ENCODE measurements around the gene LRRC74B.
A peak's percentile ranks its signal among the peaks of the same experiment; 100 is the strongest.
"Not testable (repeated sequence)": the region's sequence is repeated elsewhere in the genome, so short reads cannot be mapped to it uniquely, and the experiment has no call there.

The LRRC74B gene

DNA sequence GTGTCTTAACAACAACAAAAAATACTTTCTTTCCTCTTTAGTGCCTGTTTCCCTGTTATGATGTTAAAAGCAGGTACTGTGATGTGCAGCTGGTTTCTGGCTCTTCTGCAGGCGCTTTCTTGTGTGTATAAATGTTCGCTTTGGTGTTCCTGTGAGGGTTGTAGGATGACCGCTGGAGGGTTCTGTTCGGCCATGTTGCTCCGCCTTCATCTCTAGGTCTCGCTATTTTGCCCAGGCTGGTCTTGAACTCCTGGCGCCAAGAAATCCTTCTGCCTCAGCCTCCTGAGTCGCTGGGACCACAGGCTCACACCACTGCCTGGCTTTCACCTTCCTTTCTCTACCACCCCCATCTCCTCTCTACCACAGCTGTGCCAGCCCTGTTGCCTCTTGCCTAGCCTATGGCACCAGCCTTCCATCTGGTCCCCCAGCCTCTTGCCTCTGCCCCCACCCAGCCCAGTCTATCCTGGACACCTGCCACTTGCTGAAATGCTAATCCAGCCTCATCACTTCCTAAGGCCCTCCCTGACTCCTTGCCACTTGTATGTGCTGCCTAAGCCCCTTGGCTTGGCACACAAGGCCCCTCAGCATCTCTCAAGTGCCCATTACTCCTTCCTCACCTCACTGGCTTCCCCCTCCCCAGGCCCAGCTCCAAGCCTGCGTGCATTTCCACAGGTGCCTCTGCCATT lies 5.5 kb downstream of the LRRC74B start:
- no peaks in the 10 kb centered on the region for H3K36me3 Mint-ChIP-seq
- peaks cover 9% of the 10 kb centered on the region for H3K4me1 Mint-ChIP-seq
- H3K27ac Mint-ChIP-seq, result no peak overlapping the region
- H3K4me3 Mint-ChIP-seq, result no peak overlapping the region
- no peaks in the 10 kb centered on the region for H3K9me3 Mint-ChIP-seq
- DNase-seq (ENCODE audit: low spot score in 2 of 2), result no peak
- peaks cover 21% of the 10 kb centered on the region for H3K27me3 Mint-ChIP-seq
- no peak for ATAC-seq (ENCODE audit: low read depth)

DNA sequence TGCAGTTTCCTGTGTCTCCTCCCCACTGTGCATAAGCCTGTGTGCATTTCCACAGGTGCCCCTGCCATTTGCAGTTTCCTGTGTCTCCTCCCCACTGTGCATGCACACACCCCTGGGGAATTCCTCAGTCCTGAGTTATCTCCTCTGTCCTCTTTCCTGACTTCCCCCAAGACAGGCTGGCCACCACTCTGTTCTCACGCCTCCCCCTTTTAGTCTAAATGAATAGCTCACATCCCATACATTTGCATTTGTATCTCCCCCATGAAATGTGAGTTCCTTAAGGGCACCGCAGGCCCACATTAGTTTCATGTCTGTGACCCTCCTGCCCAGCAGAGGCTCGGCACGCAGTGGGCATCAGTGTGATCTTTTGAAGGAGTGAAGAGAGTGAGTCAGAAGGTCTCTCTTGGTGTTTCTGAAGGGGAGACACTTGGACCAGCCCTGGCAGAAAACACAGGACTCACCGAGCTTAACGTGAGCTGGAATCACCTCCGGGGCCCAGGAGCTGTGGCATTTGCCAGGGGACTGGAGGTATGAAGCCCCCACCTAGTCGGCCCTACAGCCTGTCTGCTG lies 6.2 kb downstream of the LRRC74B start:
- Mint-ChIP-seq H3K9me3 (no peaks in the 10 kb centered on the region), H3K36me3 (no peaks in the 10 kb centered on the region), H3K4me3 (no peak overlapping the region), H3K4me1 (peaks cover 14% of the 10 kb centered on the region), H3K27me3 (peaks cover 27% of the 10 kb centered on the region), H3K27ac (no peak overlapping the region)
- DNase-seq (ENCODE audit: low spot score in 2 of 2), result no peak
- no peak for ATAC-seq (ENCODE audit: low read depth)

DNA sequence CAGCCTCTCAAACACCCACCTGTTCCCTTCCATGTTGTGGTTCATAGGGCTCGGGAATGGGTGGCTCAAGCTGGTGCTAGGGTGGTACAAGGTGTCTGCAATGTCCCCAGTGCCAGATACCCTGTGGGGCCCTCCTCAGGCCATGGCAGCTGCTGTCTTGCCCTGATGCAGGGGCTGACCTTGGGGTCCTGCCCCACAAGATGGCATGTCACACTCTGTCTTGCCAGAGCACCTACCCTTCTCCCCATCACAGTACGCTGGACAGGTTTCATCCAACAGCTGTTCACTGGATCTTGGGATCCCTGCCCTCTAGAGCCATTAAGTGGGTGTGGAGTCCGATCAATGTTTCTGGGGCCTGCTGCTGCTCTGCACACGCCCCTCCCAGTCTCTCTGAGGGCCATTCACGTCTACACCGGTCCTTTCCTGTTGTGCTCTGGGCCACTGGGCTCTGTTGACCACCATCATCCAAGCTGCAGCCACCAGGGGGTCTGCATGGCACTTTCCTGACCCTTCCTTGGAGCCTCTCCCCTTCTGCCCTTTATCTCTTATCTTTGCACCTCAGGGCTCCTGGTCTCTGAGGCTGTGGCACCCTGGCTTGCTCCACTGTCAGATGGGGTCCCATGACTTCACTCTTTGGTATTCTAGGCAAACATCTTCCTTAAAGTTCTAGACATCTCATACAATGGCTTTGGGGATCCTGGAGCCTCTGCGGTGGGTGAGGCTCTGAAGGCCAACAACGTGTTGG lies 7.1 kb downstream of the LRRC74B start:
- no peak for DNase-seq (ENCODE audit: low spot score in 2 of 2)
- ATAC-seq (ENCODE audit: low read depth), result no peak
- Mint-ChIP-seq H3K4me1 (peaks cover 14% of the 10 kb centered on the region), H3K9me3 (no peaks in the 10 kb centered on the region), H3K36me3 (no peaks in the 10 kb centered on the region), H3K4me3 (no peak overlapping the region), H3K27me3 (peaks cover 27% of the 10 kb centered on the region), H3K27ac (no peak overlapping the region)

DNA sequence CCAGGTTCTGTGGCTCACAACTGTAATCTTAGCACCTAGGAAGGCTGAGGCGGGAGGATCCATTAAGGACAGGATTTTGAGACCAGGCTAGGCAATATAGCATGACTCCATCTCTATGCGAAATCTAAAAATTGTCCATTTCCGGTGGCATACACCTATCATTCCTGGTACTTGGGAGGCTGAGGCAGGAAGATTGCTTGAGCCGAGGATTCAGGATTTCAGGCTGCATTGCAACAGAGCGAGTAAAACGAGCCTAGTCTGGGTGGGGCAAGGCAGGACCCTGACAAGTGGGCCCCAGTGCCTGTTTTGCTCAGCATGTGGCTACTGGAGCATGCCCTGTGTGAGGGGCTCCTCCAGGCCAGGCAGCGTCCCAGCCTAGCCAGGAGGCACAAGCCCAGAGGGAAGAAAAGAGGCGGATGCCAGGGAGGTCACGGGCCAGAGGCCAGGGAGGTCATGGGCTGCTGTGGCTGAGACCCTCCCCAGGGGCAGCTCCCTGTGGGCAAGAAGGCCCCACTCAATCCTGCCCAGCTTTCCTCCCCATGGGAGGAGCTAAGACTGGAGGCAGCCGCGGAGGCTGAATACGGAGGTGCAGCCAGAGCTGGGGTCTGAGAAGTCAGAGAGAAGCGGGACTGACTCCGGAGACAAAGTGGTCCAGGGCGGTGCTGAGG lies 8.4 kb downstream of the LRRC74B start:
- H3K4me1 Mint-ChIP-seq, result peaks cover 14% of the 10 kb centered on the region
- no peak overlapping the region for H3K27ac Mint-ChIP-seq
- DNase-seq (ENCODE audit: low spot score in 2 of 2) (no peak), ATAC-seq (ENCODE audit: low read depth) (no peak)
- H3K4me3 Mint-ChIP-seq, result peak overlapping the region; percentile 37
- H3K36me3 Mint-ChIP-seq, result no peaks in the 10 kb centered on the region
- H3K27me3 Mint-ChIP-seq, result peaks cover 27% of the 10 kb centered on the region
- no peaks in the 10 kb centered on the region for H3K9me3 Mint-ChIP-seq

GRCh38 chr22:21054714-21055563 lies 9.2 kb downstream of the LRRC74B start:
- H3K27ac Mint-ChIP-seq, result no peak overlapping the region
- peak overlapping the region; percentile 37 for H3K4me3 Mint-ChIP-seq
- no peaks in the 10 kb centered on the region for H3K36me3 Mint-ChIP-seq
- no peaks in the 10 kb centered on the region for H3K9me3 Mint-ChIP-seq
- H3K4me1 Mint-ChIP-seq, result peaks cover 14% of the 10 kb centered on the region
- DNase-seq (ENCODE audit: low spot score in 2 of 2), result no peak
- ATAC-seq (ENCODE audit: low read depth), result no peak
- peaks cover 27% of the 10 kb centered on the region for H3K27me3 Mint-ChIP-seq

DNA sequence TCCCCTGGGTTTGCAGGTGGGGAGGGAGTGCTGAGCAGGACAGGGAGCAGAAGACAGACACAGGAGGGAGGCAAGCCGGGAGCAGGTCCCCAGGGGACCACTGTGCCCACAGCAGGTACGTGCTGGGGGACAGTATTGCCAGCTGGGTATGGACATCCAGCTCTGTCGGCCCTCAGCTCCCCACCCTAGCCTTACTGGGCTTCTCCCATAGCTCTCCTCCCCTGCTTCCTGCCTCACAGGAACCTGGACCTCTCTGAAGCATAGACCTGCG lies 9.8 kb downstream of the LRRC74B start:
- DNase-seq (ENCODE audit: low spot score in 2 of 2) (no peak), ATAC-seq (ENCODE audit: low read depth) (no peak)
- Mint-ChIP-seq H3K9me3 (no peaks in the 10 kb centered on the region), H3K4me1 (peaks cover 14% of the 10 kb centered on the region), H3K4me3 (no peak overlapping the region), H3K36me3 (no peaks in the 10 kb centered on the region), H3K27ac (no peak overlapping the region), H3K27me3 (peaks cover 27% of the 10 kb centered on the region)

GRCh38 chr22:21055880-21056319 lies 10.2 kb downstream of the LRRC74B start:
- DNase-seq (ENCODE audit: low spot score in 2 of 2) (no peak), ATAC-seq (ENCODE audit: low read depth) (peak; percentile 43)
- no peaks in the 10 kb centered on the region for H3K9me3 Mint-ChIP-seq
- peak overlapping the region; percentile 32 for H3K4me3 Mint-ChIP-seq
- H3K36me3 Mint-ChIP-seq, result no peaks in the 10 kb centered on the region
- peaks cover 14% of the 10 kb centered on the region for H3K4me1 Mint-ChIP-seq
- H3K27me3 Mint-ChIP-seq, result peaks cover 27% of the 10 kb centered on the region
- H3K27ac Mint-ChIP-seq, result no peak overlapping the region

DNA sequence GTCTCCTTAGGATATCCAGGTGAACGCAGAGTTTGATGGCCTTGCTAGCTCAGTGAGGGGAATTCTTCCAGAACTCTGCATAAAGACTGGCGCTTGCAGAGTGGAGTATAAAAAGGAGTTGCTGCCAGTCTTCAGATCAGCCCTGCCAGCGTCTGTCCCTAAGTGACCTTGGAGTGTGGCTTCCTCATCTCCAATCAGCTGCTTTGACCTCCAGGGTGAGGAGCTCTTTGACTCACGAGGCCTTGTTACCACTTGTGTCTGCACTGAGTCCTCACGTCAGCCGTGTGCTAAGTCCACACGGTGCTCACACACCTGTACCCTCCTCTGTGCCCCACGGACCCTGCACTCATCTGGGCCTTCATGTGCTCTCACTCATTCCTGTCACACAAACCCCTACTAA lies 14.6 kb downstream of the LRRC74B start:
- H3K36me3 Mint-ChIP-seq, result not testable (repeated sequence)

GRCh38 chr22:21061660-21062321 lies 16.0 kb downstream of the LRRC74B start:
- not testable (repeated sequence) for H3K27me3 Mint-ChIP-seq; H3K4me3 Mint-ChIP-seq; H3K4me1 Mint-ChIP-seq; H3K36me3 Mint-ChIP-seq; H3K9me3 Mint-ChIP-seq; DNase-seq (ENCODE audit: low spot score in 2 of 2); H3K27ac Mint-ChIP-seq; ATAC-seq (ENCODE audit: low read depth)

More for the DNA sequence above, 14.6 kb downstream of the LRRC74B start:
- ATAC-seq (ENCODE audit: low read depth); H3K4me3 Mint-ChIP-seq; DNase-seq (ENCODE audit: low spot score in 2 of 2); H3K27ac Mint-ChIP-seq; H3K9me3 Mint-ChIP-seq: not testable (repeated sequence)
- Mint-ChIP-seq H3K4me1 (peaks cover 14% of the 10 kb centered on the region), H3K27me3 (peaks cover 17% of the 10 kb centered on the region)

- H3K9me3 Mint-ChIP-seq; H3K4me3 Mint-ChIP-seq; H3K4me1 Mint-ChIP-seq; H3K27ac Mint-ChIP-seq; H3K36me3 Mint-ChIP-seq; DNase-seq (ENCODE audit: low spot score in 2 of 2); H3K27me3 Mint-ChIP-seq; ATAC-seq (ENCODE audit: low read depth): not testable (repeated sequence)
Measured at GRCh38 chr22:21064425-21064824, 18.7 kb downstream of the LRRC74B start.

- Mint-ChIP-seq H3K27ac (no peak overlapping the region), H3K36me3 (no peaks in the 10 kb centered on the region), H3K4me1 (peaks cover 5% of the 10 kb centered on the region), H3K9me3 (no peaks in the 10 kb centered on the region), H3K27me3 (peaks cover 6% of the 10 kb centered on the region), H3K4me3 (no peak overlapping the region)
- DNase-seq (ENCODE audit: low spot score in 2 of 2) (no peak), ATAC-seq (ENCODE audit: low read depth) (no peak)
Measured at GRCh38 chr22:21064917-21065864, 19.4 kb downstream of the LRRC74B start.

DNA sequence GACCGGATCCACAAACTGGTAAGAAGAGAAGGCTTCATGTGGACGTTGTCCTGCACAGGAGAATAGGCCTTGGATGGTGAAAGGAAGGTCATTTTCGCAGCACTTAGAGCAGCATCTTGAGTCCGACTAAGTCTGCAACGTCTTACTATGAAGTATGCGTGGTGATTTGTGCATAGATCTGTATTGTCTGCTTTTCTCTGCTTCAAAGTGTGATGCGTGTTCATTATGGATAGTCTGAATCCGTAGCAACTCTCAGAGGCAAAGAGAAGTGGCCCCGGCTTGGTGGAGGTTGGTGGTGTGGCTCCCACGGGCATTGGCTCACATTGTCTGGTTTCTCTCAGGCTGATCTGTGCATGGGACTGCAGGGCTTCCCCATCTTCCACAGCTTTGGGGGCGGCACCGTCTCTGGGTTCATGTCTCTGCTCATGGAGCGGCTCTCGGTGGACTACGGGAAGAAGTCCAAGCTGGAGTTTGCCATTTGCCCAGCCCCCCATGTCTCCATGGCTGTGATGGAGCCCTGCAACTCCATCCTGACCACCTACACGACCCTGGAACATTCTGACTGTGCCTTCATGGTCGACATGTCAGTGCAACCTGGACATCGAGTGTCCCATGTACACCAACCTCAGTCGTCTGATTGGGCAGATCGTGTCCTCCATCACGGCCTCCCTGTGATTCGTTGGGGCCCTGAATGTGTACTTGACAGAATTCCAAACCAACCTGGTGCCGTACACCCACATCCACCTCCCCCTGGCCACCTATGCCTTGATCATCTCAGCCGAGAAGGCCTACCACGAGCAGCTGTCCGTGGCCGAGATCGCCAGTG lies 21.5 kb downstream of the LRRC74B start:
- DNase-seq (ENCODE audit: low spot score in 2 of 2) (no peak), ATAC-seq (ENCODE audit: low read depth) (no peak)
- H3K4me1 Mint-ChIP-seq, result peaks cover 5% of the 10 kb centered on the region
- no peak overlapping the region for H3K27ac Mint-ChIP-seq
- no peaks in the 10 kb centered on the region for H3K9me3 Mint-ChIP-seq
- no peak overlapping the region for H3K4me3 Mint-ChIP-seq
- H3K27me3 Mint-ChIP-seq, result peaks cover 2% of the 10 kb centered on the region
- no peaks in the 10 kb centered on the region for H3K36me3 Mint-ChIP-seq
